Cardiac muscle cell (in vitro differentiated cells and primary cell): ENCODE results near the gene SEMA5A. TPM values are rescaled to one million over a fixed set of nuclear protein-coding genes. Genes with fewer than 3 reads are reported as not detected.

Experiments
- DNase-seq, 2 donors: peaks; one replicate each; pipeline versions ENCODE4 v3.0.0 to v3.0.0-alpha.2; 2010 to 2017; ENCODE audit warnings: low read depth in 1 of 2, low spot score in 1 of 2
- H3K27ac ChIP-seq: fragments of 200-600 bp; sonication (generic); 2 replicates; pipeline ENCODE4 v1.5.1; 2016
- H3K27me3 ChIP-seq: fragments of 200-600 bp; sonication (generic); 2 replicates; pipeline ENCODE4 v1.6.0; 2016; ENCODE audit warnings: control low read depth
- H3K36me3 ChIP-seq: fragments of 200-600 bp; sonication (generic); 2 replicates; pipeline ENCODE4 v1.5.1; 2016; ENCODE audit warnings: control low read depth
- H3K4me1 ChIP-seq: fragments of 200-600 bp; sonication (generic); 2 replicates; pipeline ENCODE4 v1.8.1; 2017; ENCODE audit warnings: low read depth, mild to moderate bottlenecking, mixed run types
- H3K4me3 ChIP-seq: fragments of 200-600 bp; sonication (generic); 2 replicates; pipeline ENCODE4 v1.5.1; 2016; ENCODE audit warnings: mild to moderate bottlenecking
- H3K9me3 ChIP-seq: fragments of 200-600 bp; sonication (generic); 2 replicates; pipeline ENCODE4 v1.5.1; 2017; ENCODE audit warnings: low read depth, mild to moderate bottlenecking, control low read depth
- CTCF ChIP-seq: IDR thresholded peaks from 2 replicates; pipeline ENCODE4 v1.5.1; 2012; ENCODE audit warnings: low read depth, mild to moderate bottlenecking, low read length
- polyA plus RNA-seq: library from polyadenylated mRNA; unstranded; fragments of >200 nt; fragmentation: Nextera tagmentation; extraction: Ambion mirVana; gene quantifications from 2 replicates; pipeline ENCODE4 v1.2.1, GENCODE V29; 2016
- total RNA-seq: library from RNA; depleted of rRNA; stranded (reverse); fragments of >200 nt; gene quantifications from 2 replicates; pipeline ENCODE4 v1.2.3, GENCODE V29; 2016

SEMA5A gene
- total and polyA plus RNA-seq, 2 experiments from 2014 or later: 15.7 to 16.6 TPM

DNA sequence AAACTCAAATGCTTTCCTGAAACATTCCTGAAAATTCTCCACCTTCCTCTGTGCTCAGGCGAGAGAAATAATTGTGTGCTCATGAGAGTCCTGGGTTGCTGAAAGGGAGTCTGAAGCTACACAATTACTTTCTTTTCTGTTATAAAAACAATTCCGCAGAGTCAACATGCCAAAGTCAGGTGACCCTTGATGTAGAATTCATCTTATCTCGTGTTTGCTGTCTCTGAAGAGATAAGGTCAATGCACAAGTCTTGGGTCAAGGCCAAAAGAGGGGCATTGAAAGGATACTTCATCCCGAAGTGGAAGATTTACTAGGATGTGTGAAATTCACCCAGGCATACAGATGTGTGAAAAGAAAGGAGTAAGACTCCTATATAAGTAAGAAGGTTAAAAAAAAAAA, 493.5 kb downstream of the SEMA5A start:
- Histone ChIP-seq H3K4me1 (peaks cover 6% of the 10 kb centered on the region), H3K27ac (no peak overlapping the region), H3K9me3 (no peaks in the 10 kb centered on the region), H3K36me3 (no peaks in the 10 kb centered on the region), H3K27me3 (no peaks in the 10 kb centered on the region), H3K4me3 (no peak overlapping the region)
- no peak for TF ChIP-seq CTCF
- no peak for DNase-seq

DNA sequence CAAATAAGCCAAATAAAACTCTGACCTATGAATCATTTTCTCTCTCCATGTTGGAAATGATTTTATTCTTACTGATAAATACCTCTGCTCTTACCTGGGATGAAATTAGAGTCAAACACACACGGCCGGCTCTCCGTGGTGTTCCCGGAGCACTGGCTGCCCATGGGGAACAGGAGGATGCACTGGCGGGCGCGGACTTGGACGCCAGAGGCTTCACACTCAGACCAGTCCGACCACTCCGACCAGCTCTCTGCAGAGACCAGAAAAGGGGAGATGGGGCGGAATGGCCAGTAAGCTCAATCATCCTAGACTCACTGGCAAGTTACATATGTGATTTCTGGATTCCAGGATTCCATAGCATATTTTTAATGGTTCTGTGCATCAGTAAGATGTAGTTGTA, 494.1 kb downstream of the SEMA5A start:
- TF ChIP-seq CTCF: no peak
- DNase-seq: no peak
- H3K36me3 ChIP-seq: no peaks in the 10 kb centered on the region

GRCh38 chr5:9047932-9048331, 497.9 kb downstream of the SEMA5A start:
- Histone ChIP-seq H3K36me3 (peaks cover 6% of the 10 kb centered on the region), H3K4me3 (no peak overlapping the region), H3K27me3 (no peaks in the 10 kb centered on the region), H3K4me1 (peaks cover 11% of the 10 kb centered on the region), H3K27ac (no peak overlapping the region), H3K9me3 (no peaks in the 10 kb centered on the region)
- DNase-seq: no peak
- no peak for TF ChIP-seq CTCF

More for the DNA sequence above, 494.1 kb downstream of the SEMA5A start:
- Histone ChIP-seq H3K9me3 (no peaks in the 10 kb centered on the region), H3K4me3 (no peak overlapping the region), H3K4me1 (peaks cover 11% of the 10 kb centered on the region), H3K27ac (no peak overlapping the region), H3K27me3 (no peaks in the 10 kb centered on the region)

GRCh38 chr5:9046756-9047481, 499.0 kb downstream of the SEMA5A start:
- Histone ChIP-seq H3K27ac (no peak overlapping the region), H3K27me3 (no peaks in the 10 kb centered on the region), H3K4me3 (no peak overlapping the region), H3K4me1 (peaks cover 4% of the 10 kb centered on the region), H3K36me3 (peaks cover 15% of the 10 kb centered on the region), H3K9me3 (no peaks in the 10 kb centered on the region)
- DNase-seq: peak; percentile 2 to 73
- TF ChIP-seq CTCF: no peak

GRCh38 chr5:9045946-9046345, 499.9 kb downstream of the SEMA5A start:
- Histone ChIP-seq H3K27ac (no peak overlapping the region), H3K36me3 (peaks cover 21% of the 10 kb centered on the region), H3K27me3 (no peaks in the 10 kb centered on the region), H3K4me3 (no peak overlapping the region), H3K9me3 (no peaks in the 10 kb centered on the region), H3K4me1 (peaks cover 4% of the 10 kb centered on the region)
- TF ChIP-seq CTCF: no peak
- no peak for DNase-seq
